Measurements from ENCODE around the gene SIL1. TPM values are rescaled to one million over a fixed set of nuclear protein-coding genes. Genes with fewer than 3 reads are reported as not detected.

Gene SIL1
- total and polyA plus RNA-seq, 10 donors, result 23.4 to 42.3 (median 32.6) TPM

DNA sequence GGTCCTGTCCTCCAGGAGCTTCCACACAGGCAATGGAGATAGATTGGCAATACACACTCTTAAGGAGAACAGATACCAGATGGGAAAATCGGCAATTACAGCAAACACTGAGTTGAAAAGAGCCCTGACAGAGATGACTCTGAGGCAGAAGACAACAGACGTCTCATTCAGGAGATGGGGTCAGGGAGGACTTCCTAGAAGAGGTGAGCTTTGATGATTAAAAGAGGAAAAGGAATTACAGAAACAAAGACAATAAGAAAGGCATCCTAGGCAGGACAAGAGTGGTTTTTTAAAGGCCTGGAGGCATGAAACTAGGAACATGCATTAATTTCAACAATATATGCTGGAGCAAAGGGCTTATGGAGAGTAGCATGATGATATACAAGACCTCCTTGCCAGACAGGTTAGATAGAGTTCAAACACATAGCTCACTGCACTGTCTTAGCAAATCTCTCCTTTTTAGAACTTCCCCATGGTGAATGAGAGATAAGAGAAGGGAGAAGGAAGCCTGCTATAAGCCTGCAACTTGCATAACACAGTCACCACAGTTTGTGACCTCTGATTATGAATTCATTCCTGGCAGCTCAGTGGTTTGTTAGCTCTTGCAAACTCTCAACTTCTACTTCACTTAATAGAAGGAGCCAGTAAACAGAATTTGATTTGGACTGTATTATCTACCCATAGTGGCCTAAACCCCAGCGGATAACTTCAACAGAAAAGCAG lies 48.5 kb downstream of the SIL1 start:
- H3K4me3 ChIP-seq, result no peak overlapping the region
- DNase-seq, result no peak
- H3K27me3 ChIP-seq (replicated peaks in 1 of 7), result no peaks in the 10 kb centered on the region
- peak in 1 of 3 donors; percentile 13 for TF ChIP-seq POLR2AphosphoS5 (IDR thresholded peaks at IDR 0.05)
- TF ChIP-seq CTCF (IDR thresholded peaks at IDR 0.05 in 8 of 11, conservative IDR thresholded peaks at IDR 0.05 in 3 of 11), result no peak
- H3K9me3 ChIP-seq, result no peaks in the 10 kb centered on the region
- intact Hi-C loops (cut with DNase I; ENCODE audit: low total_unique reads), result no loop called here
- H3K4me1 ChIP-seq, result peaks cover 0 to 42% (median 20%) of the 10 kb centered on the region in 6 donors
- H3K27ac ChIP-seq, result peak overlapping the region in 6 of 8 donors; percentile 6 to 81 (median 64)
- no peaks in the 10 kb centered on the region for H3K36me3 ChIP-seq
- WGBS, 5 donors, result 50 to 61% (median 52%) methylated on average over 3 of the region's 3 CpGs

DNA sequence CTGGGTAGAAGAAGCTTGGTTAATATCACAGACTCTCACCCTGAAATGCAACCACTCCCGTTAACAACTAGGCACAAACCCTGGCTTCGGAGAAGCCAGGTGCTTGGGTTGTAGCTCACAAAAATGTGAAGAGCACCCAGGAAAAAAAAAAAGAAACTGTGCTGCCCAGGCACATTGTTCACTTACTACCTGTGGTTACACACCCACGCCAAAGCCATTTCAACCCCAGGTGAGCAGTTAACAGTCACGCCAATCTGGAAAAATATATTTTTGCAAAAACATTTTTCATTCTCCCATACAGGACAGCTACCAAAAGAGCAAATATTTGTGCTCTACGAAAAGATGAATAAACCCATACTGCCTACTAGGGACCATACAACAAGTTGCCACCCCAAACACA lies 49.2 kb downstream of the SIL1 start:
- 78 to 90% (median 81%) methylated on average over 5 of the region's 5 CpGs for WGBS, 5 donors
- no peak for DNase-seq

DNA sequence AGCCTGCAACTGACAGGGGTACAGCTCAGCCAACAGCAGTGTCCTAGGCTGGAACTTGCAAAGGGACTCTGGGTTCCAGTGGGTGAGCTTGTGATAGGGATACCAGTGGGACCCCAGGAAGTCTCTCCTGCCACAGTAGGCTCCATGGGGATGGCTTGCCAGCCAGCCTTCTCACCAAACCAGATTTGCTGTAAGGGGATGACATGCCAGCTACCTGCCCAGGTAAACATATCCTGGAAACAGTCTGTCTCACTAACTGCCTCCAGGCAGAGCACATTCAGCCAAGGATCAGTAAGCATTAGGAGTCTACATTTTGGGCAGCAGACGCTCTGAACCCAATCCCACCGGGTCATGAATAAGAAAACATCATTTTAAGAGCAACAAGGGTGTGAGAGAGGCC lies 49.9 kb downstream of the SIL1 start:
- 60 to 91% (median 84%) methylated on average over 2 of the region's 2 CpGs for WGBS, 5 donors
- intact Hi-C loops (cut with DNase I; ENCODE audit: low total_unique reads), result no loop called here
- no peak for DNase-seq

More for the DNA sequence above, 49.2 kb downstream of the SIL1 start:
- Histone ChIP-seq H3K9me3 (no peaks in the 10 kb centered on the region), H3K27me3 (replicated peaks in 1 of 7) (no peaks in the 10 kb centered on the region), H3K4me3 (no peak overlapping the region), H3K36me3 (no peaks in the 10 kb centered on the region), H3K27ac (peak overlapping the region in 3 of 8 donors; percentile 54 to 81 (median 73)), H3K4me1 (peaks cover 0 to 42% (median 20%) of the 10 kb centered on the region in 6 donors)
- intact Hi-C loops (cut with DNase I; ENCODE audit: low total_unique reads), result no loop called here
- TF ChIP-seq POLR2A (IDR thresholded peaks at IDR 0.05), result no peak
- TF ChIP-seq POLR2AphosphoS5 (IDR thresholded peaks at IDR 0.05), result no peak
- TF ChIP-seq CTCF (IDR thresholded peaks at IDR 0.05 in 8 of 11, conservative IDR thresholded peaks at IDR 0.05 in 3 of 11), result no peak

More for the DNA sequence above, 49.9 kb downstream of the SIL1 start:
- Histone ChIP-seq H3K4me3 (no peak overlapping the region), H3K27me3 (replicated peaks in 1 of 7) (no peaks in the 10 kb centered on the region), H3K27ac (peak overlapping the region in 1 of 8 donors; percentile 40), H3K36me3 (no peaks in the 10 kb centered on the region), H3K9me3 (no peaks in the 10 kb centered on the region), H3K4me1 (peaks cover 0 to 42% (median 20%) of the 10 kb centered on the region in 6 donors)
- no peak for TF ChIP-seq CTCF (IDR thresholded peaks at IDR 0.05 in 8 of 11, conservative IDR thresholded peaks at IDR 0.05 in 3 of 11)
- no peak for TF ChIP-seq POLR2A (IDR thresholded peaks at IDR 0.05)
- no peak for TF ChIP-seq POLR2AphosphoS5 (IDR thresholded peaks at IDR 0.05)

All from spleen (tissue), 11 donors.